ACHN (cell line): ENCODE results near the gene PGAP3.

ENCODE experiments used
- DNase-seq: peaks from one replicate; pipeline ENCODE4 v3.0.0-alpha.2; 2015
- in situ Hi-C: cut with HindIII; loops from 2 replicates; pipeline ENCODE4 v1.10.0; 2017; ENCODE audit warnings: low sequenced_read_pairs, low pct_ligation_motif_present, low pct_unique_long_range_greater_than_20kb

The PGAP3 gene

GRCh38 chr17:39664581-39665561 lies 23.0 kb downstream of the PGAP3 start, which contains the start of gene TCAP:
Gene TCAP (plus strand): TSS chr17:39665349. CDS start chr17:39665360, 11 bp downstream.
- no peak for DNase-seq
- in situ Hi-C loops: no loop called here

- in situ Hi-C loops: no loop called here
- peak; percentile 18 for DNase-seq
These were observed 23.9 kb downstream of the PGAP3 start for GRCh38 chr17:39663688-39664580.

GRCh38 chr17:39663340-39663687 lies 24.5 kb downstream of the PGAP3 start:
- DNase-seq: no peak

GRCh38 chr17:39662551-39663339 lies 25.1 kb downstream of the PGAP3 start:
- in situ Hi-C loops: no loop called here
- no peak for DNase-seq

More at GRCh38 chr17:39663340-39663687, 24.5 kb downstream of the PGAP3 start:
- in situ Hi-C loops: no loop called here

GRCh38 chr17:39661744-39662541 lies 25.9 kb downstream of the PGAP3 start:
- in situ Hi-C loops: no loop called here
- no peak for DNase-seq

- DNase-seq: no peak
- in situ Hi-C loops: no loop called here
These were observed 27.2 kb downstream of the PGAP3 start for GRCh38 chr17:39660397-39661385.

GRCh38 chr17:39660011-39660360 lies 27.9 kb downstream of the PGAP3 start:
- in situ Hi-C loops: no loop called here
- DNase-seq: no peak

GRCh38 chr17:39659279-39660010 lies 28.4 kb downstream of the PGAP3 start:
- in situ Hi-C loops: no loop called here
- no peak for DNase-seq

- in situ Hi-C loops: no loop called here
- no peak for DNase-seq
These were observed 29.1 kb downstream of the PGAP3 start for GRCh38 chr17:39658760-39659159.

GRCh38 chr17:39658346-39658745 lies 29.5 kb downstream of the PGAP3 start:
- in situ Hi-C loops: no loop called here
- DNase-seq: no peak

GRCh38 chr17:39655105-39655504 lies 32.8 kb downstream of the PGAP3 start:
- in situ Hi-C loops: no loop called here
- no peak for DNase-seq

- in situ Hi-C loops: no loop called here
These were observed 34.1 kb downstream of the PGAP3 start for GRCh38 chr17:39653662-39654331.

GRCh38 chr17:39653316-39653661 lies 34.6 kb downstream of the PGAP3 start:
- in situ Hi-C loops: no loop called here
- DNase-seq: no peak

More at GRCh38 chr17:39653662-39654331, 34.1 kb downstream of the PGAP3 start:
- DNase-seq: peak; percentile 66

- in situ Hi-C loops: no loop called here
- DNase-seq: no peak
These were observed 35.1 kb downstream of the PGAP3 start for GRCh38 chr17:39652587-39653315.

GRCh38 chr17:39651923-39652586 lies 35.8 kb downstream of the PGAP3 start:
- DNase-seq: no peak
- in situ Hi-C loops: no loop called here
